HAP-1 (cell line): Measurements from ENCODE around the gene CELF2.
"Not testable (repeated sequence)": the region's sequence is repeated elsewhere in the genome, so short reads cannot be mapped to it uniquely, and the experiment has no call there.

ENCODE experiments used
- DNase-seq, 2 experiments: peaks; one replicate each; pipeline ENCODE4 v3.0.0-alpha.2; 2016 to 2020; ENCODE audit warnings: low spot score in 2 of 2
- H3K27me3 ChIP-seq: fragments of 250-450 bp; sonication (Bioruptor Pico); 2 replicates; pipeline ENCODE4 v1.5.1; 2020; ENCODE audit warnings: low read depth, mild to moderate bottlenecking, moderate library complexity
- H3K36me3 ChIP-seq: fragments of 250-450 bp; sonication (Bioruptor Pico); replicated peaks from 2 replicates; pipeline ENCODE4 v1.5.1; 2020; ENCODE audit warnings: mild to moderate bottlenecking
- H3K4me1 ChIP-seq: fragments of 250-450 bp; sonication (Bioruptor Pico); 2 replicates; pipeline ENCODE4 v1.5.1; 2020; ENCODE audit warnings: mild to moderate bottlenecking
- H3K4me3 ChIP-seq: fragments of 250-450 bp; sonication (Bioruptor Pico); 2 replicates; pipeline ENCODE4 v1.5.1; 2020; ENCODE audit warnings: mild to moderate bottlenecking, moderate library complexity
- H3K9me3 ChIP-seq: fragments of 250-450 bp; sonication (Bioruptor Pico); 2 replicates; pipeline ENCODE4 v1.5.1; 2020; ENCODE audit warnings: mild to moderate bottlenecking, moderate library complexity
- in situ Hi-C: fragments of 300-500 bp; cut with MboI; formaldehyde crosslinking; loops from 3 replicates; pipeline ENCODE4 v1.14.3; 2020; ENCODE audit warnings: low sequenced_read_pairs, inconsistent platforms, mixed read lengths

Gene CELF2

GRCh38 chr10:11111490-11111889, 93.8 kb downstream of the CELF2 start:
- in situ Hi-C loops = loop anchor here (10.0 kb wide), 1 partner anchor 163 kb away; no protein-coding TSS in a partner anchor
- no peaks in the 10 kb centered on the region for H3K27me3 ChIP-seq

GRCh38 chr10:11112718-11113117, 95.0 kb downstream of the CELF2 start:
- Histone ChIP-seq H3K4me1 (no peaks in the 10 kb centered on the region), H3K36me3 (no peaks in the 10 kb centered on the region), H3K9me3 (no peaks in the 10 kb centered on the region), H3K4me3 (no peak overlapping the region), H3K27me3 (no peaks in the 10 kb centered on the region)
- in situ Hi-C loops = loop anchor here (10.0 kb wide), 1 partner anchor 162 kb away; no protein-coding TSS in a partner anchor
- DNase-seq = no peak

More at GRCh38 chr10:11111490-11111889, 93.8 kb downstream of the CELF2 start:
- no peak for DNase-seq
- Histone ChIP-seq H3K9me3 (no peaks in the 10 kb centered on the region), H3K4me3 (no peak overlapping the region), H3K36me3 (no peaks in the 10 kb centered on the region), H3K4me1 (no peaks in the 10 kb centered on the region)

GRCh38 chr10:11113156-11113555, 95.5 kb downstream of the CELF2 start:
- H3K4me1 ChIP-seq = no peaks in the 10 kb centered on the region
- no peaks in the 10 kb centered on the region for H3K36me3 ChIP-seq
- in situ Hi-C loops = loop anchor here (10.0 kb wide), 1 partner anchor 162 kb away; no protein-coding TSS in a partner anchor
- H3K27me3 ChIP-seq = no peaks in the 10 kb centered on the region
- peak in 1 of 2 experiments; percentile 7 for DNase-seq
- no peaks in the 10 kb centered on the region for H3K9me3 ChIP-seq
- no peak overlapping the region for H3K4me3 ChIP-seq

GRCh38 chr10:11114269-11114668, 96.6 kb downstream of the CELF2 start:
- H3K4me1 ChIP-seq = no peaks in the 10 kb centered on the region
- H3K4me3 ChIP-seq = no peak overlapping the region
- no peaks in the 10 kb centered on the region for H3K36me3 ChIP-seq
- no peak for DNase-seq
- no peaks in the 10 kb centered on the region for H3K9me3 ChIP-seq
- in situ Hi-C loops = loop anchor here (10.0 kb wide), 1 partner anchor 161 kb away; no protein-coding TSS in a partner anchor
- no peaks in the 10 kb centered on the region for H3K27me3 ChIP-seq

- Histone ChIP-seq H3K4me3 (no peak overlapping the region), H3K9me3 (no peaks in the 10 kb centered on the region), H3K4me1 (no peaks in the 10 kb centered on the region), H3K36me3 (no peaks in the 10 kb centered on the region), H3K27me3 (no peaks in the 10 kb centered on the region)
- in situ Hi-C loops = loop anchor here (10.0 kb wide), 1 partner anchor 159 kb away; no protein-coding TSS in a partner anchor
- no peak for DNase-seq
These were observed 97.7 kb downstream of the CELF2 start for GRCh38 chr10:11115337-11115736.

GRCh38 chr10:11116361-11116760, 98.7 kb downstream of the CELF2 start:
- Histone ChIP-seq H3K27me3 (no peaks in the 10 kb centered on the region), H3K36me3 (no peaks in the 10 kb centered on the region), H3K4me1 (no peaks in the 10 kb centered on the region), H3K4me3 (no peak overlapping the region), H3K9me3 (no peaks in the 10 kb centered on the region)
- no peak for DNase-seq
- in situ Hi-C loops = loop anchor here (10.0 kb wide), 1 partner anchor 158 kb away; no protein-coding TSS in a partner anchor

GRCh38 chr10:11116817-11117216, 99.1 kb downstream of the CELF2 start:
- no peaks in the 10 kb centered on the region for H3K4me1 ChIP-seq
- no peaks in the 10 kb centered on the region for H3K9me3 ChIP-seq
- in situ Hi-C loops = loop anchor here (10.0 kb wide), 1 partner anchor 158 kb away; no protein-coding TSS in a partner anchor
- no peaks in the 10 kb centered on the region for H3K27me3 ChIP-seq
- no peaks in the 10 kb centered on the region for H3K36me3 ChIP-seq
- no peak overlapping the region for H3K4me3 ChIP-seq
- DNase-seq = no peak

- Histone ChIP-seq H3K4me3 (no peak overlapping the region), H3K4me1 (no peaks in the 10 kb centered on the region), H3K9me3 (no peaks in the 10 kb centered on the region), H3K27me3 (no peaks in the 10 kb centered on the region), H3K36me3 (no peaks in the 10 kb centered on the region)
- in situ Hi-C loops = loop anchor here (10.0 kb wide), 1 partner anchor 156 kb away; no protein-coding TSS in a partner anchor
- no peak for DNase-seq
These were observed 101.0 kb downstream of the CELF2 start for GRCh38 chr10:11118686-11119085.

GRCh38 chr10:11119843-11120242, 102.2 kb downstream of the CELF2 start:
- Histone ChIP-seq H3K9me3 (no peaks in the 10 kb centered on the region), H3K36me3 (no peaks in the 10 kb centered on the region), H3K4me1 (no peaks in the 10 kb centered on the region), H3K4me3 (no peak overlapping the region), H3K27me3 (no peaks in the 10 kb centered on the region)
- no peak for DNase-seq
- in situ Hi-C loops = loop anchor here (10.0 kb wide), 1 partner anchor 155 kb away; no protein-coding TSS in a partner anchor

GRCh38 chr10:11120711-11121110, 103.0 kb downstream of the CELF2 start:
- DNase-seq = no peak
- in situ Hi-C loops = no loop called here
- Histone ChIP-seq H3K36me3 (no peaks in the 10 kb centered on the region), H3K9me3 (no peaks in the 10 kb centered on the region), H3K4me3 (no peak overlapping the region), H3K27me3 (no peaks in the 10 kb centered on the region), H3K4me1 (no peaks in the 10 kb centered on the region)

- H3K27me3 ChIP-seq, H3K9me3 ChIP-seq, H3K4me3 ChIP-seq, H3K36me3 ChIP-seq, in situ Hi-C loops, DNase-seq, H3K4me1 ChIP-seq: not testable (repeated sequence)
These were observed 106.2 kb downstream of the CELF2 start for GRCh38 chr10:11123892-11124291.

- DNase-seq = no peak
- Histone ChIP-seq H3K36me3 (no peaks in the 10 kb centered on the region), H3K4me3 (no peak overlapping the region), H3K9me3 (no peaks in the 10 kb centered on the region), H3K4me1 (no peaks in the 10 kb centered on the region), H3K27me3 (no peaks in the 10 kb centered on the region)
- in situ Hi-C loops = no loop called here
These were observed 107.3 kb downstream of the CELF2 start for GRCh38 chr10:11125004-11125403.

- H3K9me3 ChIP-seq, H3K4me3 ChIP-seq, in situ Hi-C loops, H3K36me3 ChIP-seq, DNase-seq, H3K27me3 ChIP-seq, H3K4me1 ChIP-seq: not testable (repeated sequence)
These were observed 109.3 kb downstream of the CELF2 start for GRCh38 chr10:11127017-11127416.

GRCh38 chr10:11131112-11131639, 113.5 kb downstream of the CELF2 start:
- in situ Hi-C loops = no loop called here
- Histone ChIP-seq H3K9me3 (no peaks in the 10 kb centered on the region), H3K27me3 (no peaks in the 10 kb centered on the region), H3K36me3 (no peaks in the 10 kb centered on the region), H3K4me1 (no peaks in the 10 kb centered on the region; the same call in 1 of the 2 replicates), H3K4me3 (no peak overlapping the region)
- DNase-seq = no peak
